H9 (cell line): ENCODE measurements around the gene TBC1D1. TPM values are rescaled to one million over a fixed set of nuclear protein-coding genes. Genes with fewer than 3 reads are reported as not detected.

Experiments used
- DNase-seq: peaks from one replicate; pipeline ENCODE4 v3.0.0-alpha.2; 2017
- H2AFZ ChIP-seq: one replicate; pipeline ENCODE4 v1.6.1; 2013; ENCODE audit warnings: mild to moderate bottlenecking, low read length, control low read depth, moderate library complexity
- H2AK5ac ChIP-seq: 2 replicates; pipeline ENCODE4 v1.6.1; 2013; ENCODE audit warnings: low read length, control low read depth, mixed read lengths; ENCODE audit not compliant: insufficient read length
- H2BK120ac ChIP-seq: one replicate; pipeline ENCODE4 v1.6.1; 2013; ENCODE audit warnings: low read depth, mild to moderate bottlenecking, low read length, control low read depth, inconsistent platforms; ENCODE audit not compliant: poor library complexity, severe bottlenecking
- H2BK12ac ChIP-seq: 2 replicates; pipeline ENCODE4 v1.6.1; 2013; ENCODE audit warnings: low read length, control low read depth, mixed read lengths, low read depth; ENCODE audit not compliant: insufficient read length
- H2BK15ac ChIP-seq: 2 replicates; pipeline ENCODE4 v1.6.1; 2013; ENCODE audit warnings: low read depth, low read length, control low read depth
- H2BK20ac ChIP-seq: one replicate; pipeline ENCODE4 v1.6.1; 2013; ENCODE audit warnings: low read depth, mild to moderate bottlenecking, low read length, control low read depth, inconsistent platforms; ENCODE audit not compliant: poor library complexity, severe bottlenecking
- H2BK5ac ChIP-seq: 2 replicates; pipeline ENCODE4 v1.6.1; 2013; ENCODE audit warnings: low read length, control low read depth, mixed read lengths; ENCODE audit not compliant: insufficient read length
- H3K14ac ChIP-seq: 2 replicates; pipeline ENCODE4 v1.6.1; 2013; ENCODE audit warnings: low read length, control low read depth; ENCODE audit not compliant: insufficient read depth
- H3K18ac ChIP-seq: 2 replicates; pipeline ENCODE4 v1.6.1; 2013; ENCODE audit warnings: low read depth, mild to moderate bottlenecking, mixed read lengths, low read length, control low read depth; ENCODE audit not compliant: insufficient read length
- H3K23ac ChIP-seq: 2 replicates; pipeline ENCODE4 v1.6.1; 2013; ENCODE audit warnings: low read length, control low read depth, mixed read lengths, low read depth; ENCODE audit not compliant: insufficient read length
- H3K23me2 ChIP-seq: 2 replicates; pipeline ENCODE4 v1.6.1; 2013; ENCODE audit warnings: low read depth, mild to moderate bottlenecking, mixed read lengths, low read length, control low read depth; ENCODE audit not compliant: insufficient read length, poor library complexity, severe bottlenecking
- H3K27ac ChIP-seq: 2 replicates; pipeline ENCODE4 v1.5.1; 2013; ENCODE audit warnings: low read length, control low read depth, mixed read lengths, low read depth; ENCODE audit not compliant: insufficient read length
- H3K27me3 ChIP-seq: 2 replicates; pipeline ENCODE4 v1.6.1; 2013; ENCODE audit warnings: low read length, control low read depth, inconsistent platforms; ENCODE audit not compliant: insufficient read depth
- H3K4ac ChIP-seq: 2 replicates; pipeline ENCODE4 v1.6.1; 2013; ENCODE audit warnings: low read depth, mild to moderate bottlenecking, control low read depth, inconsistent platforms, low read length, moderate library complexity
- H3K4me1 ChIP-seq: 2 replicates; pipeline ENCODE4 v1.6.1; 2013; ENCODE audit warnings: low read length, control low read depth, inconsistent platforms; ENCODE audit not compliant: insufficient read depth
- H3K4me2 ChIP-seq: 2 replicates; pipeline ENCODE4 v1.6.1; 2013; ENCODE audit warnings: low read length, control low read depth, mixed read lengths; ENCODE audit not compliant: insufficient read length, insufficient read depth
- H3K56ac ChIP-seq: 2 replicates; pipeline ENCODE4 v1.6.1; 2013; ENCODE audit warnings: low read depth, mild to moderate bottlenecking, mixed read lengths, low read length, control low read depth; ENCODE audit not compliant: insufficient read length
- H3K79me1 ChIP-seq: 2 replicates; pipeline ENCODE4 v1.6.1; 2013; ENCODE audit warnings: low read depth, mild to moderate bottlenecking, moderate library complexity, low read length, control low read depth, inconsistent platforms; ENCODE audit not compliant: insufficient read depth, poor library complexity, severe bottlenecking
- H3K79me2 ChIP-seq: 2 replicates; pipeline ENCODE4 v1.6.1; 2013; ENCODE audit warnings: low read length, control low read depth, inconsistent platforms; ENCODE audit not compliant: insufficient read depth
- H3K9ac ChIP-seq: 2 replicates; pipeline ENCODE4 v1.6.1; 2013; ENCODE audit warnings: low read length, control low read depth, mixed read lengths; ENCODE audit not compliant: insufficient read length; ENCODE audit errors: extremely low read depth
- H3K9me3 ChIP-seq: one replicate; pipeline ENCODE4 v1.6.1; 2013; ENCODE audit warnings: low read depth, low read length, inconsistent platforms; ENCODE audit not compliant: control insufficient read depth
- H3T11ph ChIP-seq: one replicate; pipeline ENCODE4 v1.6.1; 2013; ENCODE audit warnings: mild to moderate bottlenecking, low read length, control low read depth, inconsistent platforms
- H4K20me1 ChIP-seq: one replicate; pipeline ENCODE4 v1.6.1; 2013; ENCODE audit not compliant: control insufficient read depth, insufficient read length, insufficient read depth
- H4K5ac ChIP-seq: 2 replicates; pipeline ENCODE4 v1.6.1; 2013; ENCODE audit warnings: low read depth, mild to moderate bottlenecking, mixed read lengths, low read length, control low read depth; ENCODE audit not compliant: insufficient read length
- H4K8ac ChIP-seq: replicated peaks from 2 replicates; pipeline ENCODE4 v1.6.1; 2013; ENCODE audit warnings: low read length, control low read depth, mixed read lengths, low read depth; ENCODE audit not compliant: insufficient read length
- H4K91ac ChIP-seq: 2 replicates; pipeline ENCODE4 v1.6.1; 2013; ENCODE audit warnings: low read depth, mild to moderate bottlenecking, moderate library complexity, mixed read lengths, low read length, control low read depth; ENCODE audit not compliant: insufficient read length
- H3K27ac Mint-ChIP-seq, 3 experiments: 2 replicates in 2 of 3; 3 replicates in 1 of 3; pipeline ENCODE4 v1.8.0; 2020 to 2021; ENCODE audit warnings: mixed read lengths in 3 of 3, mild to moderate bottlenecking in 1 of 3, moderate library complexity in 1 of 3
- H3K27me3 Mint-ChIP-seq: 2 replicates; pipeline ENCODE4 v1.8.0; 2021; ENCODE audit warnings: low read depth, mild to moderate bottlenecking, moderate library complexity, mixed read lengths
- H3K36me3 Mint-ChIP-seq, 3 experiments: 2 replicates in 2 of 3; 3 replicates in 1 of 3; pipeline ENCODE4 v1.8.0; 2020 to 2021; ENCODE audit warnings: low read depth in 3 of 3, mixed read lengths in 3 of 3; ENCODE audit not compliant: insufficient read depth in 1 of 3
- H3K4me1 Mint-ChIP-seq, 2 experiments: 2 replicates each; pipeline ENCODE4 v1.8.0; 2020; ENCODE audit warnings: mixed read lengths in 2 of 2
- H3K4me3 Mint-ChIP-seq, 2 experiments: 2 replicates in 1 of 2; 3 replicates in 1 of 2; pipeline ENCODE4 v1.8.0; 2020 to 2021; ENCODE audit warnings: mild to moderate bottlenecking in 2 of 2, mixed read lengths in 2 of 2, moderate library complexity in 1 of 2
- H3K9me3 Mint-ChIP-seq, 2 experiments: 2 replicates in 1 of 2; 3 replicates in 1 of 2; pipeline ENCODE4 v1.8.0; 2020; ENCODE audit warnings: mild to moderate bottlenecking in 2 of 2, mixed read lengths in 2 of 2, moderate library complexity in 1 of 2
- WGBS: extraction: QIAGEN DNeasy Blood & Tissue Kit; methylation state at CpG from one replicate; pipeline ENCODE4 v1.1.7; 2013; ENCODE audit warnings: missing lambda C conversion rate, low lambda C conversion rate, mixed read lengths; ENCODE audit not compliant: insufficient read length; ENCODE audit errors: extremely low coverage; 5-methylcytosine and 5-hydroxymethylcytosine counted together
- total RNA-seq: library from RNA; stranded (reverse); gene quantifications from 2 replicates; pipeline ENCODE4 v1.2.1, GENCODE V29; 2021
- TF ChIP-seq, protein P1 (sequence below): fragments of 200-600 bp; sonication (generic); conservative IDR thresholded peaks from 3 replicates; pipeline ENCODE4 v1.8.0; 2021; ENCODE audit warnings: antibody characterized with exemption, mild to moderate bottlenecking

Gene TBC1D1
- total RNA-seq, 1 experiment from 2014 or later: 109 TPM

DNA sequence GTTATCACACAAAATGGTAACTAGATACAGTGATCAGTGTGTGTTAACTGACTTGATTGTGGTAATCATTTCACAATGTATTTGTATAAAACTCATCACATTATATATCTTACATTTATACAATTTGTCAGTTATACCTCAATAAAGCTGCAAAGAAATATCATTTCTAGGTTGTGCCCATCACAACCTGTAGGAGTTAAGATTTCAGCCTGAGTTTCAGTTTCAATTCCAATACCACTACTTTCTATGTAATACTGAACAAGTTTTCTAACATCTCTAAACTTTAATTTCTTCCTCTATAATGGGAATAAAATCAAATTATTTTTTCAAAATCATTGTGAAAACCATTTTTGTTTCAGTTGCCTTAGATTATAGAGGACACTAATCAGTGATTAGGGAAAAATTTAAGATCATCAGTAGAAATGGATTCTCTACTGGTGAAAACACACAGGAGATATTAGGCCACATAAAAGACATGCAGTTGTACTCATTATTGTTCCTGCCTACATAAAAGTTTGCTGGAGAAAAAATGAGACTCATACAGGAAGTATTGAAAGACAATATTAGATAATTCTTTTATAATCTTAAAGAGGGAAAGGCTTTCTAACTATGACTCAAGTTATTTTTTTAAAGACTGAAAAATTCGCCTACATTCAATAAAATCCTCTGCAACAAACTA, 18.4 kb upstream of the TBC1D1 start:
- peaks cover 0 to 6% (median 4%) of the 10 kb centered on the region in 3 experiments; a peak in 2 of 7 replicates for H3K36me3 Mint-ChIP-seq
- no peaks in the 10 kb centered on the region for H3K27me3 Mint-ChIP-seq
- H3K4me2 ChIP-seq: no peak overlapping the region

More for the DNA sequence above, 18.4 kb upstream of the TBC1D1 start:
- Histone ChIP-seq H2BK15ac (no peak overlapping the region), H2BK20ac (no peak overlapping the region), H3K4ac (no peak overlapping the region), H3K4me1 (no peaks in the 10 kb centered on the region), H3T11ph (no peak overlapping the region), H3K27ac (no peak overlapping the region), H4K91ac (no peak overlapping the region), H3K23ac (no peak overlapping the region), H2AK5ac (no peak overlapping the region), H3K14ac (no peak overlapping the region), H2BK5ac (no peak overlapping the region), H2BK120ac (no peak overlapping the region), H3K9ac (no peak overlapping the region), H3K9me3 (no peaks in the 10 kb centered on the region), H3K27me3 (no peaks in the 10 kb centered on the region), H2AFZ (no peak overlapping the region), H3K18ac (no peak overlapping the region), H3K79me1 (no peaks in the 10 kb centered on the region), H4K20me1 (no peaks in the 10 kb centered on the region), H4K8ac (no peak overlapping the region), H3K56ac (no peak overlapping the region), H3K79me2 (no peaks in the 10 kb centered on the region), H3K23me2 (no peaks in the 10 kb centered on the region), H2BK12ac (no peak overlapping the region), H4K5ac (no peak overlapping the region)
- DNase-seq: no peak
- H3K4me1 Mint-ChIP-seq: peaks cover 2 to 5% of the 10 kb centered on the region in 2 experiments; a peak in 2 of 4 replicates
- H3K4me3 Mint-ChIP-seq: no peak overlapping the region
- no peak overlapping the region for H3K27ac Mint-ChIP-seq
- TF ChIP-seq, protein P1, sequence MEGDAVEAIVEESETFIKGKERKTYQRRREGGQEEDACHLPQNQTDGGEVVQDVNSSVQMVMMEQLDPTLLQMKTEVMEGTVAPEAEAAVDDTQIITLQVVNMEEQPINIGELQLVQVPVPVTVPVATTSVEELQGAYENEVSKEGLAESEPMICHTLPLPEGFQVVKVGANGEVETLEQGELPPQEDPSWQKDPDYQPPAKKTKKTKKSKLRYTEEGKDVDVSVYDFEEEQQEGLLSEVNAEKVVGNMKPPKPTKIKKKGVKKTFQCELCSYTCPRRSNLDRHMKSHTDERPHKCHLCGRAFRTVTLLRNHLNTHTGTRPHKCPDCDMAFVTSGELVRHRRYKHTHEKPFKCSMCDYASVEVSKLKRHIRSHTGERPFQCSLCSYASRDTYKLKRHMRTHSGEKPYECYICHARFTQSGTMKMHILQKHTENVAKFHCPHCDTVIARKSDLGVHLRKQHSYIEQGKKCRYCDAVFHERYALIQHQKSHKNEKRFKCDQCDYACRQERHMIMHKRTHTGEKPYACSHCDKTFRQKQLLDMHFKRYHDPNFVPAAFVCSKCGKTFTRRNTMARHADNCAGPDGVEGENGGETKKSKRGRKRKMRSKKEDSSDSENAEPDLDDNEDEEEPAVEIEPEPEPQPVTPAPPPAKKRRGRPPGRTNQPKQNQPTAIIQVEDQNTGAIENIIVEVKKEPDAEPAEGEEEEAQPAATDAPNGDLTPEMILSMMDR: no peak
- no peaks in the 10 kb centered on the region for H3K9me3 Mint-ChIP-seq
- WGBS: no CpG with 5 or more reads among the region's 1 CpG
